ENCODE results near the gene SEMA6B. TPM values are rescaled to one million over a fixed set of nuclear protein-coding genes. Genes with fewer than 3 reads are reported as not detected.

Gene SEMA6B
- polyA plus RNA-seq, 4 donors: 2.4 to 4.0 (median 2.9) TPM

- no peak for DNase-seq (ENCODE audit: low read depth in 4 of 4, low spot score in 2 of 4)
These were observed 46.2 kb downstream of the SEMA6B start for GRCh38 chr19:4513248-4513647.

- DNase-seq (ENCODE audit: low read depth in 4 of 4, low spot score in 2 of 4): no peak
These were observed 47.4 kb downstream of the SEMA6B start for GRCh38 chr19:4512070-4512469.

DNA sequence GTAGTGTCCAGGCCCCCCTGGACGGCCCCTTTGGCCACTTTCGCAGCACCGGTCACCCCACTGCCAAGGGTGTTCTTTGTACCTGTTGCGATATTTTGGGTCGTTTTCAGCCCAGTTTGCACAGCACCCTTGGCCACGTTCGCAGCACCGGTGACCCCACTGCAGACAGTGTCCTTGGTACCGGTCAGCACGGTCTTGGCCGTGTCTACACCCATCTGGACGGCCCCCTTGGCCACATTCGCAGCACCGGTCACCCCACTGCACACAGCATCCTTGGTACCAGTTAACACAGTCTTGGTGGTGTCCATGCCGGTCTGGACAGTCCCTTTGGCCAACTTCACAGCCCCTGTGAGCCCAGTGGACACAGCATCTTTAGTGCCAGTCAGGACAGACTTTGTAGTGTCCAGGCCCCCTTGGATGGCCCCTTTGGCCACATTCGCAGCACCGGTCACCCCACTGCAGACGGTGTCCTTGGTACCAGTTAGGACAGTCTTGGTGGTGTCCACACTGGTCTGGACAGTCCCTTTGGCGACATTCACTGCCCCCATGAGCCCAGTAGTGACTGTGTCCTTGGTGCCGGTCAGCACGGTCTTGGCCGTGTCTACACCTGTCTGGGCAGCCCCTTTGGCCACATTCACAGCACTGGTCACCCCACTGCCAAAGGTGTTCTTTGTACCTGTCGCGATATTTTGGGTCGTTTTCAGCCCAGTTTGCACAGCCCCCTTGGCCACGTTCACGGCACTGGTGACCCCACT is 48.0 kb downstream of the SEMA6B start:
- DNase-seq (ENCODE audit: low read depth in 4 of 4, low spot score in 2 of 4): no peak

DNA sequence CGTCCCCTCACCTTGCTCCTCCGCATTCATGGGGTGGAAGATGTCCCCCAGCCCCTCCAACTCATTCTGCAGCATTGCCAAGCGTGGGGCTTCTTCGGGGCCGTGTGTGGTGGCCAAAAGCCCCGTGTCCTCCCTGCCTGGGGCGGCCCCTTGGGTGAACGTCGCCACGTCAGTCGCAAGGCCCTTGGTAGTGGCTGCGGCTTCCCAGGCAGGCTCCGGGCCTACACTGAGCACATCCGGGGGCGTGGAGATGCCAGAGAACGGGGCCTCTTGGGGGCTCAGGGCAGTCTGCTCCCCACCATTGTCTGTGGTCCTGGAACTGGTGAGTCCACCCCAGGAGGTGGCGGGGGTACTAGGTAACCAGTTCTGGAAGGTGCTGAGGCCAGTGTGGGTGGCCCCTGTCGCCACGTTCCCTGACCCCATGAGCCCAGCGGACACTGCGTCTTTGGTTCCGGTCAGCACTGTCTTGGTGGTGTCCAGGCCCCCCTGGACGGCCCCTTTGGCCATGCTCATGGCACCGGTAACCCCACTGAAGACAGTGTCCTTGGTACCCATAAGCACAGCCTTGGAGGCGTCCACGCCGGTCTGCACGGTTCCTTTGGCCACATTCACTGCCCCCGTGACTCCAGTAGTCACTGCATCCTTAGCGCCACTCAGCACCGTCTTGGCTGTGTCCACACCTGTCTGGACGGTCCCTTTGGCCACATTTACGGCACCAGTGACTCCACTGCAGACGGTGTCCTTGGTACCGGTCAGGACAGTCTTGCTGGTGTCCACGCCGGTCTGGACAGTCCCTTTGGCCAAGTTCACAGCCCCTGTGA is 48.8 kb downstream of the SEMA6B start:
- no peak for DNase-seq (ENCODE audit: low read depth in 4 of 4, low spot score in 2 of 4)

GRCh38 chr19:4508698-4509097 is 50.8 kb downstream of the SEMA6B start:
- no peak for DNase-seq (ENCODE audit: low read depth in 4 of 4, low spot score in 2 of 4)

- no peak for DNase-seq (ENCODE audit: low read depth in 4 of 4, low spot score in 2 of 4)
These were observed 51.7 kb downstream of the SEMA6B start for GRCh38 chr19:4507804-4508203.

DNA sequence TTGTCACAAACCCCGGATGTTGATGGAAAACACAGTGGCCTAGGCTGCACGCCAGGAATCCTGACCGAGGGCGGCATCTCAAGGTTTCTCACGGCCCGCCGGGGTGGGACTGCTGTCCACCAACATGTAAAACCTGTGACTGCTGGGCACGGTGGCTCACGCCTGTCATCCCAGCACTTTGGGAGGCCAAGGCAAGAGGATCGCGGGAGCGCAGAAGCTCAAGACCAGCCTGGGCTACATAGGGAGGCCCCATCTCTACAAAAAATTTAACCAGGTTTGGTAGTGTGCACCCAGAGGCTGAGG is 52.4 kb downstream of the SEMA6B start:
- DNase-seq (ENCODE audit: low read depth in 4 of 4, low spot score in 2 of 4): no peak

DNA sequence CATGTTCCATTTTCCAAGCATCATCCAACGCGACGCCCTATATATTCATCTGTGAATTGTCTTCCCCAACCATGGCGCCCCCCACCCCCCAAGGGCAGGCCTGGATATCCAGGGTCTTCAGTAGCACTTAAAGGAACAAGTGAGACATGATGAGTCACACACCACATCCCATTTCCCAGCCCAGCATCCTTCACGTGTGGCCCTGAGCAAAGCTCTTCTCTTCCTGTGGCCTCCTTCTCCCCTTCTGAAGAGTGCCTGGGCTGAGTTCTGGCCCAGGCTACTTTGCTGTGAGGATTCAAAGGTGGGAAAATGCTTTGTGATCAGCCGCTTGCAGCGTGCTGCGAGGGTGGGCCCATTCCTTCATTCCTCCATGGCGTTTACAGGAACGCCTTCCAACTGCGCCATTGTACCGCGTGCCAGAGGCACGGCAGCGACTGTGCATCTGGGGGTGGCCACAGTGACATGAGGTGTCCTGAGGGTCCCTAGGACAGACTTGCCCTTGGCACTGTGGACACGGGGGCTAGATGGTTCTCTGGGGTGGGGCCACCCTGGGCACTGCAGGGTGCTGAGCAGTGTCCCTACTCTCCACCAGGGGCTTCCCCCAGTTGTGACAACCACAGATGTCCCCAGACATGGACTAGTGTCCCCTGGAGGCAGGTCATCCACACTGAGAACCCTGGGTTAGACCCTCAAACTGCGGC is 52.9 kb downstream of the SEMA6B start:
- DNase-seq (ENCODE audit: low read depth in 4 of 4, low spot score in 2 of 4): no peak

DNA sequence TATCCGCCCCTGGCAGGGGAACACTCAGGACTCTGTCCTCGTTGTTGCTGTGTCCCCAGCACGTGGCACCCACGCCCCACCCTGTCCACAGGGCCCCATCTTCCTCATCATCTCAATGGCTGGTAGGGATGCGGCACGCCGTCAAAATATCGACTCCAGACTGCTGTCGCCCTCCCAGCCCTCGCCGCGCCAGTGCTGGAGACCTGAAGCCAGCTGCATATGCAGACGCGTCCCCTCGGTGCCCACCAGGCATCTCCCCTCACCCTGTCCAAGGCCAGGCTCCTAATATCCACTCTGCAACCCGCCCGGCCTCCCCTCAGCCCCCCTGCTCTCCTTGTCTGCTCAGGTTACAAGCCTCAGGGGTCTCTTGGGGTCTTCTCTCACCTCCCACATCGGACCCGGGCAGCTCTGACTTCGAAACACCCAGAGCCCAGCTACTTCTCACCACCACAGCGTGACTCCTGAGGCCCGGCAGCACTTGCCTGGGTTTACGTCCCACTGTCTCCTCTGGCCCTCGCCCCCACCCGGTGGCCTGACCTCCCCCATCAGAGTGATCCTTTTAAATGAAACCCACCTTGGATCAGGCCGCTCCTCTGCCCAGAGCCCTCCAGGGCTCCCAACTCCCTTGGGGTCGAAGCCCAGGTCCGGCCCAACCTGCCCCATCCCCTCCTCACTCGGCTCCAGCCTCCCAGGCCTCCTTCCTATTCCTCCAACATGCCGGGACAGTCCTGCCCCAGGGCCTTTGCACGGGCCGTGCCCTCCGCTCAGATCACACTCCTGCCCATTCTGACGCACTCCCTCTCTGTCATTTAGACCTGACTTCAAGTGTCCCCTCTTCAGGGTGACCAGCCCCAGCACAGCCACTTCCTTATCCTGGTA is 53.7 kb downstream of the SEMA6B start:
- no peak for DNase-seq (ENCODE audit: low read depth in 4 of 4, low spot score in 2 of 4)

GRCh38 chr19:4504891-4505569 is 54.5 kb downstream of the SEMA6B start:
- DNase-seq (ENCODE audit: low read depth in 4 of 4, low spot score in 2 of 4): no peak

DNA sequence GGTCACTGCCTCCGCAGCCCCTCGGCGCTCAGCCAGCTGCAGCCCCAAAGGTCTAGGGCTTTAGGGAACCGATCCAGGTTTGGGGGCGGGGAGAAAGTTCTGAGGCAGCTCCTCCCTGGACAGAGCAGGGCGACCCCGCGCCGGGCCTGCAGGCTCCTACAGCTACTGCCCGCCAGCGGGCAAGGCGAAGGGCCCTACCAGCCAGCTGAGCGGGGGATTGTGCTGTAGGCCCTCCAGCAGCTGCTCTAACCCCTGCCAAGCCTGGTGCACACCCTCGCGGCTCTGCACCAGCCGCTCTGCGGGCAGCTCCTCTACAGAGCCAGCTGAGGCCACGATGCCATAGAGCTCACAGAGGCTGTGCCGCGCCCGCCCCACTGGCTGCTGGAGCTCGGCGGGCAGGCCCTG is 55.2 kb downstream of the SEMA6B start:
- no peak for DNase-seq (ENCODE audit: low read depth in 4 of 4, low spot score in 2 of 4)

DNA sequence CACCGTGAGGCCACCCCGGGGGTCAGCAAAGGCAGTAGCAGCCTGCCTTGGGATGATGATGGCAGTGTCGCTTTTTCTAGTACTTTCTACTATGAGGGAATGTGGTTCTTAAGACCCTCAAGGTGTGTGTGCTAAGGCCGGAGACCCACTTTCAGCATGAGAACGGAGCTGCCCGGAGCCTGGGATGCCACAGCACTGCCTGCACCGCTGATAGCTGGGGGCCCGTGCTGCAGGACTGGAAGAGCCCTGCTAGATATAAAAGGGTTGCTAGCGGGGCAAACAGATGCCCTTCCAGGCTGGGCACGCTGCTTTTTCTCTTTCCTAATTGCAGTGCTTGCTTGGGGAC is 55.7 kb downstream of the SEMA6B start:
- no peak for DNase-seq (ENCODE audit: low read depth in 4 of 4, low spot score in 2 of 4)

- no peak for DNase-seq (ENCODE audit: low read depth in 4 of 4, low spot score in 2 of 4)
These were observed 56.2 kb downstream of the SEMA6B start for GRCh38 chr19:4503132-4503824.

- no peak for DNase-seq (ENCODE audit: low read depth in 4 of 4, low spot score in 2 of 4)
These were observed 57.0 kb downstream of the SEMA6B start for GRCh38 chr19:4502282-4503131.

DNA sequence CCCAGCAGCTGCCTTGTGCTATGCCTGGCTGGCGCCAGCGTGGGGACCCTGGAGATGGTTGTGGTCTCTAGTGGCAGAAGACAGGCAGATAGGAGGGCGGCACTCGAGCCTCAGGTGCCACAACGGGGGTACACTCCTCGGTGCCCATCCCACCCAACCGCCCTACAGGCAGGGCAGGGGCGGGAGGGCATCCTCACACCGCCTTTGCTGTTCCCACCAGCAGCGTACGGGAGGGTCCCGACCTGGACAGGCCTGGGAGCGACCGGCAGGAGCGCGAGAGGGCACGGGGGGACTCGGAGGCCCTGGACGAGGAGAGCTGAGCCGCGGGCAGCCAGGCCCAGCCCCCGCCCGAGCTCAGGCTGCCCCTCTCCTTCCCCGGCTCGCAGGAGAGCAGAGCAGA is 57.8 kb downstream of the SEMA6B start:
- DNase-seq (ENCODE audit: low read depth in 4 of 4, low spot score in 2 of 4): no peak

- no peak for DNase-seq (ENCODE audit: low read depth in 4 of 4, low spot score in 2 of 4)
These were observed 58.5 kb downstream of the SEMA6B start for GRCh38 chr19:4500841-4501591.

- DNase-seq (ENCODE audit: low read depth in 4 of 4, low spot score in 2 of 4): no peak
These were observed 59.6 kb downstream of the SEMA6B start for GRCh38 chr19:4499855-4500254.

- DNase-seq (ENCODE audit: low read depth in 4 of 4, low spot score in 2 of 4): no peak
These were observed 60.2 kb downstream of the SEMA6B start for GRCh38 chr19:4499318-4499717.

Measured in left renal cortex interstitium (tissue), 4 donors.